NB4 (cell line): ENCODE results near the gene SLC18A3.
A peak's percentile ranks its signal among the peaks of the same experiment; 100 is the strongest.

Experiments used
- DNase-seq: peaks from one replicate; pipeline ENCODE4 v3.0.0; 2010; ENCODE audit warnings: low read depth
- H3K4me3 ChIP-seq: one replicate; pipeline ENCODE4 v1.5.1; 2011; ENCODE audit warnings: mild to moderate bottlenecking, low read depth, low read length, moderate library complexity
- MYC ChIP-seq: IDR thresholded peaks from 2 replicates; pipeline ENCODE4 v1.6.1; 2011; ENCODE audit warnings: low read depth, low read length
- POLR2A ChIP-seq: IDR thresholded peaks from 2 replicates; pipeline ENCODE4 v1.6.1; 2011; ENCODE audit warnings: mild to moderate bottlenecking; ENCODE audit not compliant: insufficient read length; ENCODE audit errors: extremely low read depth
- TF ChIP-seq, protein P1 (sequence below): IDR thresholded peaks from one replicate; pipeline ENCODE4 v1.5.1; 2012; ENCODE audit warnings: low read depth, low read length
- TF ChIP-seq, protein P2 (sequence below): IDR thresholded peaks from 2 replicates; pipeline ENCODE4 v1.6.1; 2011; ENCODE audit warnings: low read depth, low read length

SLC18A3 gene

DNA sequence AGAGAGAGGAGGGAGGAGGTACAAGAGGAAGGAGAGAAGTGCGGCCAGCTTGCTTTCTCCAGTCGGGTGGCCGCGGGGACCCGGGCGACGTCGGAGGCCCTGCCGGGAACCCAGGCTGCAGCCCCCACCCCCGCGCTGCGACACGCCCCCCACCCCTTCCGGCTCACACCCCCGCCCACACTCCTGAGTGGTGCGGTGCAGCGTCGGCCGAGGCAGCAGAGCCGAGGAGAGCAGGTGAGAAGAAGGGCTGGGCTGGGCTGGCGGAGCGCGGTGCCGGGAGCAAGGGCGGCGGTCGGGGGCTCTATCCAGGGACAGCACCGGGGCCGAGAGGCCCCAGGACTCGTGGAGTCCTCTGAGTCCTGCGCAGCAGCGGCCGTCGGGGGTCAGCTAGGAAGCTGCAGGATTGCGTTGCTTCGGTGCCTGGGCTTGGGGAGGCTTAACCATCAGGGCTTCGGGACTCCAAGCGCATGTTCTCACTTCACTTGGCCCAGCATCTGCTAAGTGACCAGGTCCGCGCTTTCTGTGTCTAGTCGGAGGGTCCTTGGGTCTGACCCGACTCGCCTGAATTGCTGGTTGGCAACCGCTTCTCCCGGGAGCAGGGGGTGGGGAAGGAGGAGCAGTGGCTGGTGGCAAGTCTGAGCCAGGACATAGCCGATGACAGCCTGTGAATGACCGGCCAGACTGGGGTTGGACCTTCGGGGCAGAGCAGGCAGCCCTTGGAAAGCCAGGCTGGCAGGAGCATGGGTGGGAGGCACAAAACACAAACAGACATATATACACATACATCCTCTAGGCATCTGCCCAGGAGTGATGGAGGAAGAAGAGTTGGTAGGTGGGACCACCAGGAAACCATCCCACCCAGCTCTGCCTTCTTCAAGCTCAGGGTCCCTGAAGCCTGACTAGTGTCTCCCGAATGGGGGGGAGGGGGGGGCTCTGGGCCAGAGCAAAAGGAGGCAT lies 4.4 kb downstream of the SLC18A3 start:
- TF ChIP-seq, protein P1, sequence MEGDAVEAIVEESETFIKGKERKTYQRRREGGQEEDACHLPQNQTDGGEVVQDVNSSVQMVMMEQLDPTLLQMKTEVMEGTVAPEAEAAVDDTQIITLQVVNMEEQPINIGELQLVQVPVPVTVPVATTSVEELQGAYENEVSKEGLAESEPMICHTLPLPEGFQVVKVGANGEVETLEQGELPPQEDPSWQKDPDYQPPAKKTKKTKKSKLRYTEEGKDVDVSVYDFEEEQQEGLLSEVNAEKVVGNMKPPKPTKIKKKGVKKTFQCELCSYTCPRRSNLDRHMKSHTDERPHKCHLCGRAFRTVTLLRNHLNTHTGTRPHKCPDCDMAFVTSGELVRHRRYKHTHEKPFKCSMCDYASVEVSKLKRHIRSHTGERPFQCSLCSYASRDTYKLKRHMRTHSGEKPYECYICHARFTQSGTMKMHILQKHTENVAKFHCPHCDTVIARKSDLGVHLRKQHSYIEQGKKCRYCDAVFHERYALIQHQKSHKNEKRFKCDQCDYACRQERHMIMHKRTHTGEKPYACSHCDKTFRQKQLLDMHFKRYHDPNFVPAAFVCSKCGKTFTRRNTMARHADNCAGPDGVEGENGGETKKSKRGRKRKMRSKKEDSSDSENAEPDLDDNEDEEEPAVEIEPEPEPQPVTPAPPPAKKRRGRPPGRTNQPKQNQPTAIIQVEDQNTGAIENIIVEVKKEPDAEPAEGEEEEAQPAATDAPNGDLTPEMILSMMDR, result no peak
- TF ChIP-seq POLR2A (no peak), MYC (no peak)
- TF ChIP-seq, protein P2, sequence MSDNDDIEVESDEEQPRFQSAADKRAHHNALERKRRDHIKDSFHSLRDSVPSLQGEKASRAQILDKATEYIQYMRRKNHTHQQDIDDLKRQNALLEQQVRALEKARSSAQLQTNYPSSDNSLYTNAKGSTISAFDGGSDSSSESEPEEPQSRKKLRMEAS, result no peak
- no peak for DNase-seq

DNA sequence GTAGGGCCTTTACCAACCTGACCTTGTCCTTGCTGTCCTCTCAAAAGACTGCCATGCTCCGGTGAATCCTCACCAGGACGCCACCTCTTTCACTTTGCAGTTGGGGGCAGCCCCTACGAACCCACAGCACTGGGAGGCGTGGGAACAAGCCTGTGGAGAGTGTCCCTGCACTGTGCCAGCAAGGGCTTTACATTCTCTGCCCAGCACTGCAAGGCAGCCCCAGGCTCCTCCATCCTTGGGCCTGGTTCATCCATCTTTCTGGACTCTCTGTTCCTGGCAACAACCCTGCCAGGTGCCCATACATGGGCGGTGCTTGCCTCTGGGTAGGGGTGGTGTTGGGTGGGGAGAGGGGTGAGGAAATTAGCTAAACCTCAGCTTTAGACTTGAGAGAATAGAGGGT lies 5.1 kb downstream of the SLC18A3 start:
- DNase-seq, result no peak
- no peak overlapping the region for H3K4me3 ChIP-seq
- TF ChIP-seq MYC, result no peak
- TF ChIP-seq, protein P1, result no peak
- TF ChIP-seq, protein P2, result no peak
- no peak for TF ChIP-seq POLR2A

More for the DNA sequence above, 4.4 kb downstream of the SLC18A3 start:
- no peak overlapping the region for H3K4me3 ChIP-seq

DNA sequence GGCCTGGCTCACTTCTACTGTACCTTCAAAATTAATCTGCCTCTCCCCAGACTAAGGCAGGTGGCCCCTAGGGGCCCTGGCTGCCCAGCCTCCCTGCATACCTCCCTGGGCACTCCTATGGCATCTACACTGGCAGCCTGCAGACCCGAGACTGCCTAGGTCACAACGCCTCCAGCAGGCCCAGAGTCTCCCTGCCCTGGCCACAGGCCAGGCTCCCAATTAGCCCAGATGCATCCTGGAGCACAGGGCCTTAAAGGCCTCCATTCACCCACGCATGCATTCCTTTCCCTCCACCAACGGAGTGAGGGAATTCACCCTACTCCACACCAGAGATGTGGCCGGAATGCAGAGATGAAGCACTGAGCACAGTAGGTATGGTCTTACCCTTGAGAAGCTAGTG lies 5.6 kb downstream of the SLC18A3 start:
- H3K4me3 ChIP-seq, result no peak overlapping the region
- TF ChIP-seq, protein P1, result no peak
- no peak for TF ChIP-seq MYC
- no peak for TF ChIP-seq POLR2A
- TF ChIP-seq, protein P2, result no peak
- no peak for DNase-seq

DNA sequence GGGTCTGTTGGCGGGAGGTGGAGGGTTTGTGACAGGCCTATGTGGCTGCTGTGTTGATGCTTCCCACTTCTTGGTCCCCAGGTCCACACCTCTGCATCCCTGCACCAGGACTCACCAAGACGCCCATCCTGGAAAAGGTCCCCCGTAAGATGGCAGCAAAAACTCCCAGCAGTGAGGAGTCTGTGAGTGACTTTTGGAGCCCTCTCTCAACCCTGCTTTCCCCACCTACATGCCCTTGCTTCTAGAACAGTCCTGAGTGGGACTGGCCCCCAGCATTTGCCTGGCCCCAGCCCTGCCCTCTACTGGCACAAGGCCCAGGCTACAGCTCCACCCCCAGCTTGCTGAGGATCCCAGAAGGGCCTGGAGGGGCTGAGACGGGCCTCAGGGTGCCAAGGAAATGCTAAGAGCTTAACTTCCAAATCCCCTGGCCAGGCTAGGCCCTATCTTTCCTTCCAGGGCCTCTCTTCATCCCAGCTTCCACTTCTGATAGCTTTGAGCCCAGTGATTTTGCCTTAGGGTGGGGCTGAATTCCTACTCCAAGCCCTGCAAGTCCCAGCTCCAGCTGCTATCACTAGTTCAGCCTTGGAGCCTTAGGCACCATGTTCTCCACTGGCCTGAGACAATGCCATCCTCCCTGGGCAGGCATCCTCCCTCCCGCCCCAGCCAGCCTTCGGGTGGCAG lies 6.5 kb downstream of the SLC18A3 start:
- no peak overlapping the region for H3K4me3 ChIP-seq
- no peak for DNase-seq
- TF ChIP-seq, protein P2, result no peak
- TF ChIP-seq, protein P1, result peak; percentile 15

DNA sequence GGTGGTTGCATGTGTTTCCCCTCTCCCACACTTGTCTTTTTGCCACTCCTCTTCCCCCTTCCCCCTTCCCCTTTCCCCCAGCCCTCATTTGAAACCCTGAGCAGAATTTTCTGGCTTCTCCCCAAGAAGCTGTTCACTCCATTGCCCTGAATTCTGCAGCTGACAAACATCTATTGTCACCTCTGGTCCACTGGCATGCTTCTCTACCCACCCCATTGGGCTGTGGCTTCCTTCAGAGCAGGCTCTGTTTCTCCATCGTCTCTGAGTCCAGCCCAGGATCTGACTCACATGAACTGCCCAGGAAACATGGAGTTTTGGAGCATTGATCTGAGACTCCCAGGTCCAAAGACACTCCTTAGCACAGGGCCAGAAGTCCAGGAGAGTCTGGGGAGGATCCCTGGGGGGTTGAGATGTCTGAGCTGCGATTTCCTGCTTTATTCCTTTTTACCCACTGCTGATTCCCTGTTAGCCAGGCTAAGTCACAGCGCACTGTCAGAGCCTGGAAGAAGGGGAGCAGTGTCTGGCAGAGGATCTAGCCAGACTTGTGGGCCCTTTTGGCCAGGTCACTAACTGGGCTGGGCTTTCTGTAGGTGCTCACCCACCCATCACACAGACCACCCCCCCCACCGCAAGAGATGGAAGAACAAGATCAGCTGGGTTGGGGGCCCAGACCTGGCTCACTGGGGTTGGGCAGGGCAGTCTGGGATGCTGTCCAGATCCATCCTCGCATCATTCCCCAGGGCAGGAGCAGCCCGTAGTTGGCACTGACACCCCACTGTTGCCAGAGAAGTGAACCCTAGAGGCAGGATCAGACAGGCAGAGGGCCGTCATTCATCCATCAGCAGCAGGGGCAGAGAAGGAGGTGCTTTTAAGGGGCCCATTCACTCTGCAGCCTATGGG lies 7.3 kb downstream of the SLC18A3 start:
- TF ChIP-seq POLR2A (no peak), MYC (no peak)
- TF ChIP-seq, protein P1, result no peak
- TF ChIP-seq, protein P2, result no peak
- no peak overlapping the region for H3K4me3 ChIP-seq
- no peak for DNase-seq
